Subcutaneous adipose tissue (tissue), 4 donors: ENCODE measurements around the gene TP73. TPM values are rescaled to one million over a fixed set of nuclear protein-coding genes. Genes with fewer than 3 reads are reported as not detected.

Source experiments
- CTCF ChIP-seq: fragments of 450-650 bp; IDR thresholded peaks from one replicate; pipeline ENCODE4 v1.5.1; 2016; ENCODE audit warnings: low read depth, mild to moderate bottlenecking, control low read depth, antibody characterized with exemption, moderate library complexity
- total RNA-seq, 4 donors: library from RNA; depleted of rRNA; stranded (reverse); fragments of >200 nt; gene quantifications; one replicate each; pipeline ENCODE4 v1.1.0, GENCODE V29; 2016

TP73 gene
- total RNA-seq, 4 donors from 2014 or later = 0.17 TPM; not detected in 3

- no peak for TF ChIP-seq CTCF
Observed at GRCh38 chr1:3653286-3653618, 936 bp downstream of the TP73 start.

GRCh38 chr1:3654549-3655281 lies 2.4 kb downstream of the TP73 start:
- no peak for TF ChIP-seq CTCF

GRCh38 chr1:3656450-3657095 lies 4.3 kb downstream of the TP73 start:
- TF ChIP-seq CTCF = no peak

- no peak for TF ChIP-seq CTCF
Observed at GRCh38 chr1:3657096-3657475, 4.8 kb downstream of the TP73 start.

GRCh38 chr1:3657578-3658230 lies 5.4 kb downstream of the TP73 start:
- TF ChIP-seq CTCF = no peak

GRCh38 chr1:3658231-3658615 lies 5.9 kb downstream of the TP73 start:
- TF ChIP-seq CTCF = no peak

GRCh38 chr1:3659093-3659492 lies 6.8 kb downstream of the TP73 start:
- TF ChIP-seq CTCF = no peak
